Measurements from ENCODE around the gene PLSCR4. TPM values are rescaled to one million over a fixed set of nuclear protein-coding genes. Genes with fewer than 3 reads are reported as not detected.

Gene PLSCR4
- total RNA-seq, 1 donor from 2014 or later: 0.63 TPM

- H3K4me3 ChIP-seq (ENCODE audit: low read depth, low read length): no peak overlapping the region
- no peak for DNase-seq (ENCODE audit: low read depth)
- no peak for TF ChIP-seq CTCF (conservative IDR thresholded peaks at IDR 0.05; ENCODE audit: low read depth, low read length)
Measured at GRCh38 chr3:146209371-146209770, 41.5 kb downstream of the PLSCR4 start.

- no peak overlapping the region for H3K4me3 ChIP-seq (ENCODE audit: low read depth, low read length)
- DNase-seq (ENCODE audit: low read depth): no peak
- no peak for TF ChIP-seq CTCF (conservative IDR thresholded peaks at IDR 0.05; ENCODE audit: low read depth, low read length)
Measured at GRCh38 chr3:146203776-146204175, 47.1 kb downstream of the PLSCR4 start.

- no peak for DNase-seq (ENCODE audit: low read depth)
- no peak for TF ChIP-seq CTCF (conservative IDR thresholded peaks at IDR 0.05; ENCODE audit: low read depth, low read length)
- no peak overlapping the region for H3K4me3 ChIP-seq (ENCODE audit: low read depth, low read length)
Measured at GRCh38 chr3:146200461-146201220, 50.3 kb downstream of the PLSCR4 start.

GRCh38 chr3:146199762-146200161 is 51.1 kb downstream of the PLSCR4 start:
- no peak for TF ChIP-seq CTCF (conservative IDR thresholded peaks at IDR 0.05; ENCODE audit: low read depth, low read length)
- no peak overlapping the region for H3K4me3 ChIP-seq (ENCODE audit: low read depth, low read length)
- no peak for DNase-seq (ENCODE audit: low read depth)

GRCh38 chr3:146196789-146197188 is 54.1 kb downstream of the PLSCR4 start:
- no peak for TF ChIP-seq CTCF (conservative IDR thresholded peaks at IDR 0.05; ENCODE audit: low read depth, low read length)
- no peak overlapping the region for H3K4me3 ChIP-seq (ENCODE audit: low read depth, low read length)
- no peak for DNase-seq (ENCODE audit: low read depth)

- TF ChIP-seq CTCF (conservative IDR thresholded peaks at IDR 0.05; ENCODE audit: low read depth, low read length): no peak
- no peak overlapping the region for H3K4me3 ChIP-seq (ENCODE audit: low read depth, low read length)
- DNase-seq (ENCODE audit: low read depth): no peak
Measured at GRCh38 chr3:146195605-146196004, 55.3 kb downstream of the PLSCR4 start.

GRCh38 chr3:146195030-146195429 is 55.9 kb downstream of the PLSCR4 start:
- no peak overlapping the region for H3K4me3 ChIP-seq (ENCODE audit: low read depth, low read length)
- TF ChIP-seq CTCF (conservative IDR thresholded peaks at IDR 0.05; ENCODE audit: low read depth, low read length): no peak
- DNase-seq (ENCODE audit: low read depth): no peak
